ENCODE data around the gene NLGN1.

DNA sequence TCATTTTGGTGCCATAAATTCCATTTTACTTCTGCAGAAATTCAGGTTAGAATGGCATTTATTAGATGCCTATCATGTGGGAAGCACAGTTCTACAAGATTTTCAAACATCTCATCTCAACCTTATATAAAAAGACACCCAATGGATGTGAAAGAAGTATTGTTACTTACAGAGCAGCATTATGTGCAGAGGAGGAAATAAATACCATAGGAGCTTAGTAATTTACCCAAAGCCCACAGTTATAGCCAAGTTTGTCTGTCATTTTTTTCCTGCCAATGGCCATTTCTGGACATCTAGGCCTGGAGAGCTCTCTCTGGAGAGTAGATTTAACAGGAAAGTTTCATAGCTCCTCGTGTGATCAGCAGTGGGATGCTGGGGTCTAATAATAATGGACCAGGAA lies 802.2 kb downstream of the NLGN1 start:
- TF ChIP-seq POLR2A (IDR thresholded peaks at IDR 0.05; ENCODE audit: low read depth, low read length) (no peak), POLR2AphosphoS5 (IDR thresholded peaks at IDR 0.05; ENCODE audit: low read depth, low read length) (no peak)

Measured in GM12892 (cell line).